IMR-90 (cell line): ENCODE results near the gene GOT1. TPM values are rescaled to one million over a fixed set of nuclear protein-coding genes. Genes with fewer than 3 reads are reported as not detected.

Experiments
- ATAC-seq: fragments of 200-7000 bp; cut with Tn5 transposase; 2 replicates; pipeline ENCODE4 v1.9.1; 2020; ENCODE audit warnings: low read depth, mild to moderate bottlenecking, moderate library complexity
- BruUV-seq: library from RNA; stranded (reverse); fragments of 400-500 nt; replicated peaks from 2 replicates; lab custom pipeline; 2021; lab: Mats Ljungman, UMichigan
- CTCF ChIA-PET: fragments of 300-600 bp; formaldehyde crosslinking; extraction: SDS; loops from one replicate; lab custom pipeline; 2021; ENCODE audit warnings: antibody characterized with exemption; lab: Yijun Ruan, JAX
- POLR2A ChIA-PET: fragments of 300-600 bp; sonication (Branson Sonifier 250); formaldehyde crosslinking; loops from one replicate; lab custom pipeline; 2022; ENCODE audit warnings: antibody characterized with exemption; ENCODE audit not compliant: unreplicated experiment; lab: Charles Lee
- DNase-seq: peaks from one replicate; pipeline ENCODE4 v3.0.0; 2013
- H2AFZ ChIP-seq: replicated peaks from 2 replicates; pipeline ENCODE3; 2013; ENCODE audit warnings: low read length, mild to moderate bottlenecking; ENCODE audit not compliant: poor library complexity
- H2AK5ac ChIP-seq: 2 replicates; pipeline ENCODE4 v1.6.1; 2013; ENCODE audit warnings: low read depth, low read length, inconsistent platforms
- H2AK9ac ChIP-seq: replicated peaks from 2 replicates; pipeline ENCODE3; 2013; ENCODE audit warnings: mild to moderate bottlenecking, low read depth, low read length, moderate library complexity; ENCODE audit not compliant: poor library complexity
- H2BK120ac ChIP-seq: 2 replicates; pipeline ENCODE4 v1.6.1; 2013; ENCODE audit warnings: low read depth, low read length, inconsistent platforms
- H2BK15ac ChIP-seq: 3 replicates; pipeline ENCODE4 v1.6.1; 2013; ENCODE audit warnings: low read depth, low read length, inconsistent platforms
- H2BK20ac ChIP-seq: 2 replicates; pipeline ENCODE4 v1.6.1; 2013; ENCODE audit warnings: low read depth, mild to moderate bottlenecking, inconsistent platforms, low read length, moderate library complexity
- H2BK5ac ChIP-seq: 2 replicates; pipeline ENCODE4 v1.6.1; 2013; ENCODE audit warnings: mild to moderate bottlenecking, low read depth, low read length, inconsistent platforms; ENCODE audit not compliant: poor library complexity, severe bottlenecking
- H3K14ac ChIP-seq: replicated peaks from 2 replicates; pipeline ENCODE4 v1.6.1; 2013; ENCODE audit warnings: low read depth, low read length, inconsistent platforms
- H3K18ac ChIP-seq: 2 replicates; pipeline ENCODE4 v1.6.1; 2013; ENCODE audit warnings: low read depth, low read length, control low read depth
- H3K23ac ChIP-seq: 2 replicates; pipeline ENCODE4 v1.6.1; 2013; ENCODE audit warnings: low read depth, low read length, inconsistent platforms
- H3K27ac ChIP-seq: 2 replicates; pipeline ENCODE4 v1.5.1; 2013; ENCODE audit warnings: mild to moderate bottlenecking, control low read depth, low read length; ENCODE audit not compliant: insufficient read depth
- H3K27me3 ChIP-seq: 2 replicates; pipeline ENCODE4 v1.6.1; 2013; ENCODE audit warnings: low read length; ENCODE audit not compliant: control insufficient read depth, insufficient read depth
- H3K36me3 ChIP-seq: 2 replicates; pipeline ENCODE4 v1.6.1; 2013; ENCODE audit warnings: low read length, mixed read lengths; ENCODE audit not compliant: control insufficient read depth, insufficient read depth
- H3K4ac ChIP-seq: 2 replicates; pipeline ENCODE4 v1.6.1; 2013; ENCODE audit warnings: low read depth, low read length, inconsistent platforms
- H3K4me1 ChIP-seq: 2 replicates; pipeline ENCODE4 v1.6.1; 2013; ENCODE audit warnings: low read length, mixed read lengths; ENCODE audit not compliant: control insufficient read depth, insufficient read depth
- H3K4me2 ChIP-seq: 2 replicates; pipeline ENCODE4 v1.6.1; 2013; ENCODE audit warnings: low read depth, mild to moderate bottlenecking, control low read depth, low read length, moderate library complexity
- H3K4me3 ChIP-seq: 2 replicates; pipeline ENCODE4 v1.5.1; 2013; ENCODE audit warnings: low read depth, mild to moderate bottlenecking, control low read depth, low read length, moderate library complexity; ENCODE audit not compliant: insufficient read depth
- H3K56ac ChIP-seq: 2 replicates; pipeline ENCODE4 v1.6.1; 2013; ENCODE audit warnings: low read length, inconsistent platforms; ENCODE audit not compliant: insufficient read depth; ENCODE audit errors: extremely low read depth
- H3K79me1 ChIP-seq, 2 experiments: 2 replicates each; pipeline ENCODE4 v1.6.1; 2013; ENCODE audit warnings: low read length in 2 of 2, inconsistent platforms in 1 of 2, low read depth in 1 of 2
- H3K9ac ChIP-seq: 2 replicates; pipeline ENCODE4 v1.6.1; 2013; ENCODE audit warnings: low read depth, low read length, control low read depth
- H3K9me1 ChIP-seq: 2 replicates; pipeline ENCODE4 v1.6.1; 2013; ENCODE audit warnings: low read length, inconsistent platforms; ENCODE audit not compliant: insufficient read depth
- H3K9me3 ChIP-seq: 2 replicates; pipeline ENCODE4 v1.6.1; 2013; ENCODE audit warnings: low read length; ENCODE audit not compliant: control insufficient read depth, insufficient read depth
- H4K20me1 ChIP-seq: 2 replicates; pipeline ENCODE4 v1.6.1; 2013; ENCODE audit warnings: low read length, inconsistent platforms; ENCODE audit not compliant: insufficient read depth
- H4K5ac ChIP-seq: 2 replicates; pipeline ENCODE4 v1.6.1; 2013; ENCODE audit warnings: mild to moderate bottlenecking, low read depth, low read length, control low read depth
- H4K8ac ChIP-seq, 2 experiments: 2 replicates each; pipeline ENCODE4 v1.6.1; 2013; ENCODE audit warnings: low read depth in 2 of 2, low read length in 2 of 2, control low read depth in 1 of 2, inconsistent platforms in 1 of 2
- H4K91ac ChIP-seq: 2 replicates; pipeline ENCODE4 v1.6.1; 2013; ENCODE audit warnings: low read depth, low read length, inconsistent platforms; ENCODE audit not compliant: insufficient read depth
- CEBPB ChIP-seq: IDR thresholded peaks from 2 replicates; pipeline ENCODE4 v1.6.1; 2012; ENCODE audit warnings: low read depth, low read length, improper control_type of control experiment
- CHD1 ChIP-seq: IDR thresholded peaks from 2 replicates; pipeline ENCODE4 v1.6.1; 2012; ENCODE audit warnings: low read depth, low read length, improper control_type of control experiment
- FOS ChIP-seq: fragments of 150-350 bp; IDR thresholded peaks from 2 replicates; pipeline ENCODE4 v1.6.1; 2016; ENCODE audit warnings: low read depth, low read length
- MAFK ChIP-seq: IDR thresholded peaks from 2 replicates; pipeline ENCODE4 v1.6.1; 2012; ENCODE audit warnings: low read depth, low read length, improper control_type of control experiment
- MAZ ChIP-seq: IDR thresholded peaks from 2 replicates; pipeline ENCODE4 v1.6.1; 2012; ENCODE audit warnings: low read depth, mild to moderate bottlenecking, low read length, improper control_type of control experiment, moderate library complexity, borderline replicate concordance
- MXI1 ChIP-seq: IDR thresholded peaks from 2 replicates; pipeline ENCODE4 v1.6.1; 2012; ENCODE audit warnings: low read depth, mild to moderate bottlenecking, low read length, moderate library complexity, borderline replicate concordance
- NFE2L2 ChIP-seq: fragments of 150-350 bp; IDR thresholded peaks from 2 replicates; pipeline ENCODE4 v1.6.1; 2016; ENCODE audit warnings: low read depth, mild to moderate bottlenecking, low read length
- POLR2A ChIP-seq: IDR thresholded peaks from 2 replicates; pipeline ENCODE4 v1.6.1; 2012; ENCODE audit warnings: mild to moderate bottlenecking, low read depth, low read length
- RAD21 ChIP-seq: IDR thresholded peaks from 2 replicates; pipeline ENCODE4 v1.6.1; 2012; ENCODE audit warnings: low read length, improper control_type of control experiment
- RCOR1 ChIP-seq: IDR thresholded peaks from 2 replicates; pipeline ENCODE4 v1.6.1; 2012; ENCODE audit warnings: mild to moderate bottlenecking, low read length, improper control_type of control experiment; ENCODE audit not compliant: insufficient replicate concordance
- WGBS, 2 experiments: methylation state at CpG; one replicate each; pipeline versions ENCODE4 v1.1.5 to v1.1.7; 2013; ENCODE audit warnings: missing lambda C conversion rate in 2 of 2; ENCODE audit not compliant: insufficient read length in 1 of 2; ENCODE audit errors: extremely low coverage in 2 of 2; 5-methylcytosine and 5-hydroxymethylcytosine counted together
- dilution Hi-C: fragments of 300-500 bp; cut with HindIII; formaldehyde crosslinking; loops from one replicate; pipeline ENCODE4 v1.14.3; 2018; ENCODE audit warnings: low sequenced_read_pairs; ENCODE audit not compliant: unreplicated experiment
- in situ Hi-C: fragments of 300-500 bp; cut with MboI; formaldehyde crosslinking; loops from 3 replicates; pipeline ENCODE4 v1.14.3; 2019; ENCODE audit warnings: low sequenced_read_pairs, inconsistent platforms, mixed read lengths
- intact Hi-C: fragments of 100-400 bp; cut with micrococcal nuclease; formaldehyde crosslinking; loops from 2 replicates; pipeline ENCODE4 v1.10.0; 2022
- polyA plus RNA-seq, 3 experiments: library from polyadenylated mRNA; depleted of rRNA; stranded (reverse); fragments of >200 nt; gene quantifications; 2 replicates each; pipeline ENCODE4 v1.2.3, GENCODE V29; 2012; ENCODE audit warnings: low replicate concordance in 1 of 3
- total RNA-seq: library from RNA; depleted of rRNA; stranded (reverse); fragments of >200 nt; gene quantifications from 2 replicates; pipeline ENCODE4 v1.2.3, GENCODE V29; 2012
- TF ChIP-seq, protein P1 (sequence below): fragments of 150-350 bp; IDR thresholded peaks from 2 replicates; pipeline ENCODE4 v1.6.1; 2016; ENCODE audit warnings: low read depth, mild to moderate bottlenecking, low read length, moderate library complexity, borderline replicate concordance
- TF ChIP-seq, protein P2 (sequence below): fragments of 150-350 bp; IDR thresholded peaks from 2 replicates; pipeline ENCODE4 v1.6.1; 2017; ENCODE audit warnings: mild to moderate bottlenecking, antibody characterized with exemption, low read length, low read depth
- TF ChIP-seq, protein P3 (sequence below): conservative IDR thresholded peaks from 2 replicates; pipeline ENCODE4 v1.5.1; 2012; ENCODE audit warnings: mild to moderate bottlenecking, low read depth, low read length, improper control_type of control experiment

Gene GOT1
- total and polyA plus RNA-seq, 2 of the 4 experiments (the other 2 are of a cell fraction), result 29.4 to 46.1 TPM

DNA sequence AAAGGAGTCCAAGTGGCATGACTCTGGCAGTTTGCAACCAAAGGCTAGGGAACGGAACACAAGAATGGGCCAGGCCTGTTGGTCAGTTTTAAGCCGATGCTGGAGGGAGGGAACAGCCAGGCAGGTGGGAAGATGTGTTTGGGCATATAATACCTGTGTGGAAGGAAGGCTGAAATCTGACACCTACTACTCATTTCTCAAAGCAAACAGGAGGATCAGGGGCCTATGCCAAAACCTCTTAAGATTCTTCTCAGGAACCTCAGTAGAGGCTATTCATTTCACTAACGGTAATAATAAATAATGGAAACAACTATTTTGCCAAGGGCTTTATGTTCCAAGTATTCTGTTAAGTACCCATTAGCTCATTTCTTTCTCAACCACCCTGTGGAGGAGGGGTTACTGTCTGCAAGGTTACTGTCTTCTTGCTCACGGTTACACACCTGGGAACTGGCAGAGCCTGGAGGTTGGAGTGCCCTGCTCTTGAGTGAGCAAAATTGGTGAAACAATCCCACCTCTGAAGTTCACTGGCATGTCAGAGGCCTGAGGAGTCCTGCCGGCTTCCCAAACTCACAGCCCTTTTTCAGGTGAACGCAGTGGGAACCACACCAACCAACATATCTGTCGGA is 35.5 kb downstream of the GOT1 start:
- no peak overlapping the region for H3K4me3 ChIP-seq
- dilution Hi-C loops, result no loop called here
- H3K9me3 ChIP-seq, result no peaks in the 10 kb centered on the region
- TF ChIP-seq MAFK (no peak), RCOR1 (no peak), RAD21 (no peak), CEBPB (no peak), MXI1 (no peak), NFE2L2 (no peak), FOS (no peak), POLR2A (no peak), CHD1 (no peak), MAZ (no peak)
- TF ChIP-seq, protein P1, sequence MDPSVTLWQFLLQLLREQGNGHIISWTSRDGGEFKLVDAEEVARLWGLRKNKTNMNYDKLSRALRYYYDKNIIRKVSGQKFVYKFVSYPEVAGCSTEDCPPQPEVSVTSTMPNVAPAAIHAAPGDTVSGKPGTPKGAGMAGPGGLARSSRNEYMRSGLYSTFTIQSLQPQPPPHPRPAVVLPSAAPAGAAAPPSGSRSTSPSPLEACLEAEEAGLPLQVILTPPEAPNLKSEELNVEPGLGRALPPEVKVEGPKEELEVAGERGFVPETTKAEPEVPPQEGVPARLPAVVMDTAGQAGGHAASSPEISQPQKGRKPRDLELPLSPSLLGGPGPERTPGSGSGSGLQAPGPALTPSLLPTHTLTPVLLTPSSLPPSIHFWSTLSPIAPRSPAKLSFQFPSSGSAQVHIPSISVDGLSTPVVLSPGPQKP, result no peak
- TF ChIP-seq, protein P2, sequence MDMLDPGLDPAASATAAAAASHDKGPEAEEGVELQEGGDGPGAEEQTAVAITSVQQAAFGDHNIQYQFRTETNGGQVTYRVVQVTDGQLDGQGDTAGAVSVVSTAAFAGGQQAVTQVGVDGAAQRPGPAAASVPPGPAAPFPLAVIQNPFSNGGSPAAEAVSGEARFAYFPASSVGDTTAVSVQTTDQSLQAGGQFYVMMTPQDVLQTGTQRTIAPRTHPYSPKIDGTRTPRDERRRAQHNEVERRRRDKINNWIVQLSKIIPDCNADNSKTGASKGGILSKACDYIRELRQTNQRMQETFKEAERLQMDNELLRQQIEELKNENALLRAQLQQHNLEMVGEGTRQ, result no peak
- TF ChIP-seq, protein P3, sequence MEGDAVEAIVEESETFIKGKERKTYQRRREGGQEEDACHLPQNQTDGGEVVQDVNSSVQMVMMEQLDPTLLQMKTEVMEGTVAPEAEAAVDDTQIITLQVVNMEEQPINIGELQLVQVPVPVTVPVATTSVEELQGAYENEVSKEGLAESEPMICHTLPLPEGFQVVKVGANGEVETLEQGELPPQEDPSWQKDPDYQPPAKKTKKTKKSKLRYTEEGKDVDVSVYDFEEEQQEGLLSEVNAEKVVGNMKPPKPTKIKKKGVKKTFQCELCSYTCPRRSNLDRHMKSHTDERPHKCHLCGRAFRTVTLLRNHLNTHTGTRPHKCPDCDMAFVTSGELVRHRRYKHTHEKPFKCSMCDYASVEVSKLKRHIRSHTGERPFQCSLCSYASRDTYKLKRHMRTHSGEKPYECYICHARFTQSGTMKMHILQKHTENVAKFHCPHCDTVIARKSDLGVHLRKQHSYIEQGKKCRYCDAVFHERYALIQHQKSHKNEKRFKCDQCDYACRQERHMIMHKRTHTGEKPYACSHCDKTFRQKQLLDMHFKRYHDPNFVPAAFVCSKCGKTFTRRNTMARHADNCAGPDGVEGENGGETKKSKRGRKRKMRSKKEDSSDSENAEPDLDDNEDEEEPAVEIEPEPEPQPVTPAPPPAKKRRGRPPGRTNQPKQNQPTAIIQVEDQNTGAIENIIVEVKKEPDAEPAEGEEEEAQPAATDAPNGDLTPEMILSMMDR, result no peak
- H2BK20ac ChIP-seq, result peak overlapping the region; percentile 76; the same call in 1 of the 2 replicates
- in situ Hi-C loops, result loop anchor here (5.0 kb wide), 1 partner anchor 217 kb away; no protein-coding TSS in a partner anchor
- ChIA-PET POLR2A (no interaction called here), CTCF (no interaction called here)
- no peak overlapping the region for H3K27ac ChIP-seq
- H3K14ac ChIP-seq, result peak overlapping the region; percentile 49; the same call in 1 of the 2 replicates
- peak overlapping the region; percentile 71 for H3K4ac ChIP-seq
- peak overlapping the region; percentile 80; the same call in 2 of the 3 replicates for H2BK15ac ChIP-seq
- H2AFZ ChIP-seq, result peak overlapping the region; percentile 15
- intact Hi-C loops, result loop anchor here (5.0 kb wide), 2 partner anchors 152 to 928 kb away; no protein-coding TSS in a partner anchor
- WGBS, 2 experiments, result no CpG with 5 or more reads among the region's 7 CpGs
- no peaks in the 10 kb centered on the region for H3K79me1 ChIP-seq
- peak overlapping the region; percentile 47 for H2AK9ac ChIP-seq
- peaks cover 21% of the 10 kb centered on the region for H3K9me1 ChIP-seq
- no peaks in the 10 kb centered on the region; the same call in 1 of the 2 replicates for H4K20me1 ChIP-seq
- no peak overlapping the region; the same call in 1 of the 2 replicates for H3K18ac ChIP-seq
- H2BK5ac ChIP-seq, result peak overlapping the region; percentile 13
- H3K27me3 ChIP-seq, result no peaks in the 10 kb centered on the region; the same call in 1 of the 2 replicates
- peak overlapping the region; percentile 76 for H2BK120ac ChIP-seq
- ATAC-seq (no peak), DNase-seq (no peak)
- BruUV-seq, result no TSS peak
- H4K5ac ChIP-seq, result no peak overlapping the region; the same call in 1 of the 2 replicates
- peaks cover 12% of the 10 kb centered on the region for H3K4me1 ChIP-seq
- H3K56ac ChIP-seq, result peak overlapping the region; percentile 8; the same call in 1 of the 2 replicates
- no peak overlapping the region for H3K4me2 ChIP-seq
- no peak overlapping the region for H3K9ac ChIP-seq
- peak overlapping the region in 1 of 2 experiments; percentile 31; a peak in 1 of 4 replicates for H4K8ac ChIP-seq
- peak overlapping the region; percentile 34; the same call in 1 of the 2 replicates for H4K91ac ChIP-seq
- H3K36me3 ChIP-seq, result peaks cover 7% of the 10 kb centered on the region
- H3K23ac ChIP-seq, result 0 out of 2 replicates have a peak overlapping the region, but pooled peaks have one; percentile 31
- H2AK5ac ChIP-seq, result peak overlapping the region; percentile 73
